K562 (cell line): ENCODE results near the gene HSD11B2. TPM values are rescaled to one million over a fixed set of nuclear protein-coding genes. Genes with fewer than 3 reads are reported as not detected.

ENCODE experiments used
- BRD4 ChIP-seq: fragments of 200-600 bp; sonication (generic); IDR thresholded peaks from 2 replicates; pipeline ENCODE4 v1.6.1; 2017; ENCODE audit warnings: inconsistent platforms
- DNMT1 ChIP-seq: fragments of 450-650 bp; IDR thresholded peaks from 2 replicates; pipeline ENCODE4 v1.6.1; 2016; ENCODE audit warnings: antibody characterized with exemption, mild to moderate bottlenecking
- KLF1 ChIP-seq: fragments of 450-650 bp; IDR thresholded peaks from 2 replicates; pipeline ENCODE4 v1.6.1; 2016; ENCODE audit warnings: missing genetic modification characterization, missing compliant biosample characterization
- NONO ChIP-seq, 2 experiments: fragments of 200-400 bp in 1 of 2; fragments of 450-650 bp in 1 of 2; formaldehyde crosslinking in 1 of 2; IDR thresholded peaks; 2 replicates each; pipeline ENCODE4 v1.6.1; 2017; ENCODE audit warnings: low read depth in 2 of 2, mild to moderate bottlenecking in 2 of 2, moderate library complexity in 2 of 2, low read length in 1 of 2
- ZEB2 ChIP-seq: fragments of 450-650 bp; IDR thresholded peaks from 2 replicates; pipeline ENCODE4 v1.6.1; 2016
- ZNF444 ChIP-seq: fragments of 250-450 bp; sonication (Bioruptor Pico); IDR thresholded peaks from 2 replicates; pipeline ENCODE4 v1.4.0; 2020; ENCODE audit warnings: mild to moderate bottlenecking, moderate library complexity
- polyA plus RNA-seq, 8 experiments: library from polyadenylated mRNA; depleted of rRNA in 4 of 8; stranded (reverse) in 5 of 8; unstranded in 3 of 8; fragments of >200 nt; fragmentation: Nextera tagmentation in 2 of 8; fragmentation: Illumina TruSeq in 1 of 8; extraction: Ambion mirVana in 2 of 8; extraction: Trizol in 1 of 8; gene quantifications; 2 replicates each; pipeline versions ENCODE4 v1.2.1 to v1.2.3, GENCODE V29; 2011 to 2014; ENCODE audit warnings: inconsistent platforms in 1 of 8, missing spikeins in 1 of 8
- total RNA-seq, 7 experiments: library from RNA; depleted of rRNA in 6 of 7; stranded (reverse); fragments of >200 nt in 6 of 7; fragmentation: Illumina TruSeq in 2 of 7; extraction: Trizol in 2 of 7; gene quantifications; 2 replicates each; pipeline versions ENCODE4 v1.2.1 to v1.2.3, GENCODE V29; 2011 to 2021; ENCODE audit warnings: low replicate concordance in 1 of 7
- TF ChIP-seq, protein P1 (sequence below), 2 experiments: fragments of 450-650 bp; IDR thresholded peaks; 2 replicates each; pipeline ENCODE4 v1.6.1; 2016; ENCODE audit warnings: mild to moderate bottlenecking in 2 of 2, borderline replicate concordance in 1 of 2, low read depth in 1 of 2, moderate library complexity in 1 of 2
- TF ChIP-seq, protein P2 (sequence below): fragments of 250-450 bp; sonication (Bioruptor Pico); IDR thresholded peaks from 2 replicates; pipeline ENCODE4 v1.8.0; 2022; ENCODE audit warnings: inconsistent platforms, mild to moderate bottlenecking, moderate library complexity, borderline replicate concordance
- TF ChIP-seq, protein P3 (sequence below), 2 experiments: fragments of 450-650 bp; IDR thresholded peaks; 2 replicates each; pipeline ENCODE4 v1.6.1; 2018; ENCODE audit warnings: mild to moderate bottlenecking in 2 of 2, low read depth in 1 of 2; ENCODE audit not compliant: partially characterized antibody in 2 of 2
- TF ChIP-seq, protein P4 (sequence below): fragments of 250-450 bp; sonication (Bioruptor Pico); IDR thresholded peaks from 2 replicates; pipeline ENCODE4 v1.4.0; 2020; ENCODE audit warnings: mild to moderate bottlenecking, moderate library complexity

Gene HSD11B2
- total and polyA plus RNA-seq, 9 of the 15 experiments (the other 6 are each of a cell fraction or from before 2014, with no cell fraction given): 0.08 to 2.0 (median 0.79) TPM

DNA sequence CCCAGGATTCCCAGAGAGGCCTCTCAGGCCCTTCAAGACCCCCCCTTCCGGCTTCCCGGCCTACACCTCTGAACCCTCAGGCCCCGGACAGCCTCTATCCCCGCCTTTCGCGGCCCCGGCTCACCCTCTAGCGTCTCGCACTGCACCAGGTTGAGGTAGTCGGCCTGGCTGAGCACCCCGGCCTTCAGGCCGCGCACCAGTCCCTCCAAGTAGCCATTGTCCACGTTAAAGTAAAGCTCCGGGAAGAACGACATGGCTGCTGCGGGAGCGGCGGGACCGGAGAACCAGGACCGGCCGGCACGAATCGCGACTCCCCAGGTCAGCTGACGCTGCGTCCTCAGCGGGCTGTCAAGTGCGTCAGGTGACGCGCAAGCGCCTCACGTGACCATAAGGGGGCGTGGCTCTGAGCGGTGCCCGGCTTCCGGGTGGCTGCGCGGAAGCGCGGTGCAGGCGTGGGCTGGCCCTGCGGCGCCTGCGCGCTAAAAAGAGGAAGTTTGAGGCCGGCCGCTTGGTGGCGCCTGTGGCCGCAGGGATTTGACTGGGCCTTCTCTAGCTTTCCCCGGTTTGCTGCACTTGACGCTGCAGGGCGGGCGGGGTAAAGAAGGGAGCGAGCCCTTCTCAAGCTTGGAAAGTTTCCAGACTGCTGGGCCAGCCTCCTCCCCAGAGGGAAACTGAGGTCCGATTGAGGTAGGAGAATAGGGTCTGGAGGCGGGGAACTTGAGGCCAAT, 50.1 kb downstream of the HSD11B2 start, which contains the start of gene ATP6V0D1 (continued):
- TF ChIP-seq, protein P1, sequence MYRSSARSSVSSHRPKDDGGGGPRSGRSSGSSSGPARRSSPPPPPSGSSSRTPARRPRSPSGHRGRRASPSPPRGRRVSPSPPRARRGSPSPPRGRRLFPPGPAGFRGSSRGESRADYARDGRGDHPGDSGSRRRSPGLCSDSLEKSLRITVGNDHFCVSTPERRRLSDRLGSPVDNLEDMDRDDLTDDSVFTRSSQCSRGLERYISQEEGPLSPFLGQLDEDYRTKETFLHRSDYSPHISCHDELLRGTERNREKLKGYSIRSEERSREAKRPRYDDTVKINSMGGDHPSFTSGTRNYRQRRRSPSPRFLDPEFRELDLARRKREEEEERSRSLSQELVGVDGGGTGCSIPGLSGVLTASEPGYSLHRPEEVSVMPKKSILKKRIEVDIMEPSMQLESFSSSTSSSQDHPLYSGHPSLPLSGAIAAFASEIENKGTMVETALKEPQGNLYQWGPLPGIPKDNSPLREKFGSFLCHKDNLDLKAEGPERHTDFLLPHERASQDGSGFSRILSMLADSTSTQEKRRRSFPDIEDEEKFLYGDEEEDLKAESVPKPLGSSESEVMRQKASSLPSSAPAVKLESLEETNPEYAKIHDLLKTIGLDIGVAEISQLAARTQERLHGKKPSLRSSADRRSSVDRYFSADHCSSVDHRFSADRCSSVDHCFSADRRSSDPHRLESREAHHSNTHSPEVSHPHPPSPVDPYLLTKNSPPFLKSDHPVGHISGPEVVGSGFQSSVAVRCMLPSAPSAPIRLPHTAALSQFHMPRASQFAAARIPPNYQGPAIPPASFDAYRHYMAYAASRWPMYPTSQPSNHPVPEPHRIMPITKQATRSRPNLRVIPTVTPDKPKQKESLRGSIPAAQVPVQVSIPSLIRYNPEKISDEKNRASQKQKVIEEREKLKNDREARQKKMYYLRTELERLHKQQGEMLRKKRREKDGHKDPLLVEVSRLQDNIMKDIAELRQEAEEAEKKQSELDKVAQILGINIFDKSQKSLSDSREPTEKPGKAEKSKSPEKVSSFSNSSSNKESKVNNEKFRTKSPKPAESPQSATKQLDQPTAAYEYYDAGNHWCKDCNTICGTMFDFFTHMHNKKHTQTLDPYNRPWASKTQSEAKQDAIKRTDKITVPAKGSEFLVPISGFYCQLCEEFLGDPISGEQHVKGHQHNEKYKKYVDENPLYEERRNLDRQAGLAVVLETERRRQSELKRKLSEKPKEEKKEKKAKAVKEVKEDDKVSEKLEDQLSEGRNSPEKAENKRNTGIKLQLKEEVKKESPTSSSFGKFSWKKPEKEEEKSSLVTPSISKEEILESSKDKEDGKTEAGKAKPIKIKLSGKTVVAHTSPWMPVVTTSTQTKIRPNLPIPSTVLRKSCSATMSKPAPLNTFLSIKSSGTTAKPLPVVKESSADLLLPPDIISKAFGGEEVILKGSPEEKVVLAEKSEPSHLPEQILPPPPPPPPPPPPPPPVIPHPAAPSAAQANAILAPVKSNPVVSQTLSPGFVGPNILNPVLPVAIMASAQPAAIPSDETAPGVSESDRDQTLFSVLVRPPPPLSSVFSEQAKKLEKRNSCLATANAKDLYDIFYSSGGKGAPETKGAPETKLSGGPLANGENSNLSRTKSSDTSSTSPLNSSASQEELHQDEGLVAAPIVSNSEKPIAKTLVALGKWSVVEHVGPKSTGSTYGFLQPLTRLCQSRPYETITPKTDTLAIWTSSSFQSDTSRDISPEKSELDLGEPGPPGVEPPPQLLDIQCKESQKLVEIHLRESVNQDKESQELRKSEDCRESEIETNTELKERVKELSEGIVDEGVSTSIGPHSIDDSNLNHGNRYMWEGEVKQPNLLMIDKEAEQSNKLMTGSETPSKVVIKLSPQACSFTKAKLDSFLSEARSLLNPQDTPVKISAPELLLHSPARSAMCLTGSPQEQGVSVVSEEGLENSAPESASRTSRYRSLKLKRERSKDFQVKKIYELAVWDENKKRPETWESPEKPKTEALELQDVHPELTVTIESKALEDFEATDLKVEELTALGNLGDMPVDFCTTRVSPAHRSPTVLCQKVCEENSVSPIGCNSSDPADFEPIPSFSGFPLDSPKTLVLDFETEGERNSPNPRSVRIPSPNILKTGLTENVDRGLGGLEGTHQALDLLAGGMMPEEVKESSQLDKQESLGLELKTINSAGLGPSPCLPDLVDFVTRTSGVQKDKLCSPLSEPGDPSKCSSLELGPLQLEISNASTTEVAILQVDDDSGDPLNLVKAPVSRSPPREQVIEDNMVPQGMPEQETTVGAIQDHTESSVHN (IDR thresholded peaks at IDR 0.05; ENCODE audit: borderline replicate concordance in 1 of 2, low read depth in 1 of 2): 0 out of 4 replicates have a peak, but pooled peaks of 1 of the 2 experiments have one; percentile 32
- TF ChIP-seq DNMT1: no peak
- TF ChIP-seq BRD4: no peak; the same call in 1 of the 2 replicates
- TF ChIP-seq NONO (IDR thresholded peaks at IDR 0.05; ENCODE audit: low read depth in 2 of 2, low read length in 1 of 2): peak in 1 of 2 experiments; percentile 46; a peak in 1 of 4 replicates
- 0 out of 2 replicates have a peak, but pooled peaks have one; percentile 59 for TF ChIP-seq ZEB2
- no peak; the same call in 1 of the 2 replicates for TF ChIP-seq KLF1 (tag)
- TF ChIP-seq, protein P2, sequence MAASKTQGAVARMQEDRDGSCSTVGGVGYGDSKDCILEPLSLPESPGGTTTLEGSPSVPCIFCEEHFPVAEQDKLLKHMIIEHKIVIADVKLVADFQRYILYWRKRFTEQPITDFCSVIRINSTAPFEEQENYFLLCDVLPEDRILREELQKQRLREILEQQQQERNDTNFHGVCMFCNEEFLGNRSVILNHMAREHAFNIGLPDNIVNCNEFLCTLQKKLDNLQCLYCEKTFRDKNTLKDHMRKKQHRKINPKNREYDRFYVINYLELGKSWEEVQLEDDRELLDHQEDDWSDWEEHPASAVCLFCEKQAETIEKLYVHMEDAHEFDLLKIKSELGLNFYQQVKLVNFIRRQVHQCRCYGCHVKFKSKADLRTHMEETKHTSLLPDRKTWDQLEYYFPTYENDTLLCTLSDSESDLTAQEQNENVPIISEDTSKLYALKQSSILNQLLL (CRISPR knock-in tag): no peak
- TF ChIP-seq, protein P3, sequence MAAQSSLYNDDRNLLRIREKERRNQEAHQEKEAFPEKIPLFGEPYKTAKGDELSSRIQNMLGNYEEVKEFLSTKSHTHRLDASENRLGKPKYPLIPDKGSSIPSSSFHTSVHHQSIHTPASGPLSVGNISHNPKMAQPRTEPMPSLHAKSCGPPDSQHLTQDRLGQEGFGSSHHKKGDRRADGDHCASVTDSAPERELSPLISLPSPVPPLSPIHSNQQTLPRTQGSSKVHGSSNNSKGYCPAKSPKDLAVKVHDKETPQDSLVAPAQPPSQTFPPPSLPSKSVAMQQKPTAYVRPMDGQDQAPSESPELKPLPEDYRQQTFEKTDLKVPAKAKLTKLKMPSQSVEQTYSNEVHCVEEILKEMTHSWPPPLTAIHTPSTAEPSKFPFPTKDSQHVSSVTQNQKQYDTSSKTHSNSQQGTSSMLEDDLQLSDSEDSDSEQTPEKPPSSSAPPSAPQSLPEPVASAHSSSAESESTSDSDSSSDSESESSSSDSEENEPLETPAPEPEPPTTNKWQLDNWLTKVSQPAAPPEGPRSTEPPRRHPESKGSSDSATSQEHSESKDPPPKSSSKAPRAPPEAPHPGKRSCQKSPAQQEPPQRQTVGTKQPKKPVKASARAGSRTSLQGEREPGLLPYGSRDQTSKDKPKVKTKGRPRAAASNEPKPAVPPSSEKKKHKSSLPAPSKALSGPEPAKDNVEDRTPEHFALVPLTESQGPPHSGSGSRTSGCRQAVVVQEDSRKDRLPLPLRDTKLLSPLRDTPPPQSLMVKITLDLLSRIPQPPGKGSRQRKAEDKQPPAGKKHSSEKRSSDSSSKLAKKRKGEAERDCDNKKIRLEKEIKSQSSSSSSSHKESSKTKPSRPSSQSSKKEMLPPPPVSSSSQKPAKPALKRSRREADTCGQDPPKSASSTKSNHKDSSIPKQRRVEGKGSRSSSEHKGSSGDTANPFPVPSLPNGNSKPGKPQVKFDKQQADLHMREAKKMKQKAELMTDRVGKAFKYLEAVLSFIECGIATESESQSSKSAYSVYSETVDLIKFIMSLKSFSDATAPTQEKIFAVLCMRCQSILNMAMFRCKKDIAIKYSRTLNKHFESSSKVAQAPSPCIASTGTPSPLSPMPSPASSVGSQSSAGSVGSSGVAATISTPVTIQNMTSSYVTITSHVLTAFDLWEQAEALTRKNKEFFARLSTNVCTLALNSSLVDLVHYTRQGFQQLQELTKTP (IDR thresholded peaks at IDR 0.05; ENCODE audit: low read depth in 1 of 2, partially characterized antibody in 2 of 2): no peak
- 0 out of 2 replicates have a peak, but pooled peaks have one; percentile 76 for TF ChIP-seq ZNF444 (CRISPR knock-in tag)
- TF ChIP-seq, protein P4, sequence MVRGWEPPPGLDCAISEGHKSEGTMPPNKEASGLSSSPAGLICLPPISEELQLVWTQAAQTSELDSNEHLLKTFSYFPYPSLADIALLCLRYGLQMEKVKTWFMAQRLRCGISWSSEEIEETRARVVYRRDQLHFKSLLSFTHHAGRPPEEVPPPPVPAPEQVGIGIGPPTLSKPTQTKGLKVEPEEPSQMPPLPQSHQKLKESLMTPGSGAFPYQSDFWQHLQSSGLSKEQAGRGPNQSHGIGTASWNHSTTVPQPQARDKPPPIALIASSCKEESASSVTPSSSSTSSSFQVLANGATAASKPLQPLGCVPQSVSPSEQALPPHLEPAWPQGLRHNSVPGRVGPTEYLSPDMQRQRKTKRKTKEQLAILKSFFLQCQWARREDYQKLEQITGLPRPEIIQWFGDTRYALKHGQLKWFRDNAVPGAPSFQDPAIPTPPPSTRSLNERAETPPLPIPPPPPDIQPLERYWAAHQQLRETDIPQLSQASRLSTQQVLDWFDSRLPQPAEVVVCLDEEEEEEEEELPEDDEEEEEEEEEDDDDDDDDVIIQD (CRISPR knock-in tag): no peak
